ENCODE results near the gene CTDSPL.

CTDSPL gene

GRCh38 chr3:37992271-37993066 is 130.8 kb downstream of the CTDSPL start:
- no peak for TF ChIP-seq CTCF (IDR thresholded peaks at IDR 0.05)
- no peak overlapping the region for H3K27ac ChIP-seq

GRCh38 chr3:37993067-37993455 is 131.4 kb downstream of the CTDSPL start:
- H3K27ac ChIP-seq, result no peak overlapping the region
- H3K4me1 ChIP-seq, result peaks cover 0 to 23% (median 10%) of the 10 kb centered on the region in 4 donors
- no peaks in the 10 kb centered on the region for H3K27me3 ChIP-seq
- no peaks in the 10 kb centered on the region for H3K9me3 ChIP-seq
- TF ChIP-seq CTCF (IDR thresholded peaks at IDR 0.05), result no peak
- no peaks in the 10 kb centered on the region for H3K36me3 ChIP-seq
- DNase-seq, result peak in 1 of 2 donors; percentile 11
- intact Hi-C loops (cut with DNase I; ENCODE audit: low total_unique reads), result no loop called here
- H3K4me3 ChIP-seq, result no peak overlapping the region

More at GRCh38 chr3:37992271-37993066, 130.8 kb downstream of the CTDSPL start:
- DNase-seq, result peak; percentile 20 to 51
- H3K4me1 ChIP-seq, result peaks cover 0 to 19% (median 6%) of the 10 kb centered on the region in 4 donors
- no peaks in the 10 kb centered on the region for H3K36me3 ChIP-seq
- H3K4me3 ChIP-seq, result no peak overlapping the region
- intact Hi-C loops (cut with DNase I; ENCODE audit: low total_unique reads), result no loop called here
- no peaks in the 10 kb centered on the region for H3K27me3 ChIP-seq
- H3K9me3 ChIP-seq, result no peaks in the 10 kb centered on the region

- intact Hi-C loops (cut with DNase I; ENCODE audit: low total_unique reads), result no loop called here
- no peak for DNase-seq
- Histone ChIP-seq H3K27ac (peak overlapping the region; percentile 58 to 61), H3K4me3 (peak overlapping the region; percentile 50 to 60), H3K4me1 (peaks cover 0 to 27% (median 13%) of the 10 kb centered on the region in 4 donors), H3K9me3 (no peaks in the 10 kb centered on the region), H3K36me3 (no peaks in the 10 kb centered on the region), H3K27me3 (no peaks in the 10 kb centered on the region)
- no peak for TF ChIP-seq CTCF (IDR thresholded peaks at IDR 0.05)
Measured at GRCh38 chr3:37993460-37993819, 131.8 kb downstream of the CTDSPL start.

GRCh38 chr3:37993820-37994638 is 132.3 kb downstream of the CTDSPL start:
- no peak for TF ChIP-seq CTCF (IDR thresholded peaks at IDR 0.05)
- intact Hi-C loops (cut with DNase I; ENCODE audit: low total_unique reads), result no loop called here

GRCh38 chr3:37994639-37994972 is 132.9 kb downstream of the CTDSPL start:
- intact Hi-C loops (cut with DNase I; ENCODE audit: low total_unique reads), result no loop called here
- Histone ChIP-seq H3K27me3 (no peaks in the 10 kb centered on the region), H3K4me1 (peaks cover 0 to 34% (median 16%) of the 10 kb centered on the region in 4 donors), H3K27ac (peak overlapping the region; percentile 58 to 61), H3K9me3 (no peaks in the 10 kb centered on the region), H3K4me3 (peak overlapping the region; percentile 50 to 60), H3K36me3 (no peaks in the 10 kb centered on the region)
- DNase-seq, result no peak
- TF ChIP-seq CTCF (IDR thresholded peaks at IDR 0.05), result no peak

More at GRCh38 chr3:37993820-37994638, 132.3 kb downstream of the CTDSPL start:
- Histone ChIP-seq H3K27ac (peak overlapping the region; percentile 58 to 61), H3K27me3 (no peaks in the 10 kb centered on the region), H3K4me3 (peak overlapping the region; percentile 50 to 60), H3K36me3 (no peaks in the 10 kb centered on the region), H3K4me1 (peaks cover 0 to 30% (median 16%) of the 10 kb centered on the region in 4 donors), H3K9me3 (no peaks in the 10 kb centered on the region)
- DNase-seq, result peak; percentile 86 to 92

Data from tibial artery (tissue), 4 donors.